Muscle of leg (tissue), 11 donors: ENCODE results near the gene RAPGEF5. TPM values are rescaled to one million over a fixed set of nuclear protein-coding genes. Genes with fewer than 3 reads are reported as not detected.
"Not testable (repeated sequence)": the region's sequence is repeated elsewhere in the genome, so short reads cannot be mapped to it uniquely, and the experiment has no call there.

Experiments
- DNase-seq: peaks from one replicate; pipeline ENCODE4 v3.0.0; 2013
- H3K27ac ChIP-seq: one replicate; pipeline ENCODE4 v1.5.1; 2013; ENCODE audit warnings: mild to moderate bottlenecking, low read length, control low read depth
- H3K27me3 ChIP-seq: one replicate; pipeline ENCODE4 v1.6.1; 2013; ENCODE audit warnings: low read length; ENCODE audit not compliant: control insufficient read depth, insufficient read depth
- H3K36me3 ChIP-seq: one replicate; pipeline ENCODE4 v1.6.1; 2013; ENCODE audit warnings: low read length; ENCODE audit not compliant: control insufficient read depth, insufficient read depth
- H3K4me1 ChIP-seq: one replicate; pipeline ENCODE4 v1.6.1; 2013; ENCODE audit warnings: low read length; ENCODE audit not compliant: control insufficient read depth, insufficient read depth
- H3K4me3 ChIP-seq: one replicate; pipeline ENCODE4 v1.5.1; 2013; ENCODE audit warnings: low read length, control low read depth
- H3K9me3 ChIP-seq: replicated peaks from 2 replicates; pipeline ENCODE4 v1.6.1; 2013; ENCODE audit warnings: low read depth, low read length; ENCODE audit not compliant: control insufficient read depth
- WGBS: methylation state at CpG from one replicate; pipeline ENCODE4 v1.1.5; 2013; ENCODE audit warnings: missing lambda C conversion rate; ENCODE audit not compliant: insufficient coverage; 5-methylcytosine and 5-hydroxymethylcytosine counted together
- polyA plus RNA-seq, 8 donors: library from polyadenylated mRNA; unstranded; fragments of 120-200 nt; gene quantifications; one replicate each; pipeline versions ENCODE4 v1.2.1 to v1.2.3, GENCODE V29; 2013; ENCODE audit warnings: inconsistent platforms in 1 of 8, low replicate concordance in 1 of 8; ENCODE audit not compliant: insufficient read length in 8 of 8, insufficient read depth in 1 of 8
- total RNA-seq: library from RNA; stranded (reverse); fragments of 120-200 nt; gene quantifications from one replicate; pipeline ENCODE4 v1.2.4, GENCODE V29; 2013

Gene RAPGEF5
- total and polyA plus RNA-seq, 9 donors: 11.2 to 21.8 (median 13.5) TPM

- Histone ChIP-seq H3K36me3 (no peaks in the 10 kb centered on the region), H3K27ac (no peak overlapping the region), H3K4me3 (no peak overlapping the region), H3K4me1 (no peaks in the 10 kb centered on the region), H3K27me3 (no peaks in the 10 kb centered on the region), H3K9me3 (no peaks in the 10 kb centered on the region)
- 87% methylated on average over 4 of the region's 7 CpGs for WGBS
- DNase-seq: no peak
Observed at GRCh38 chr7:22105550-22105949, 251.4 kb downstream of the RAPGEF5 start.

GRCh38 chr7:22094413-22095342 is 262.3 kb downstream of the RAPGEF5 start:
- Histone ChIP-seq H3K4me3 (no peak overlapping the region), H3K4me1 (peaks cover 24% of the 10 kb centered on the region), H3K27me3 (no peaks in the 10 kb centered on the region), H3K36me3 (no peaks in the 10 kb centered on the region), H3K27ac (peak overlapping the region; percentile 7), H3K9me3 (no peaks in the 10 kb centered on the region)
- no peak for DNase-seq
- 58% methylated on average over 4 of the region's 11 CpGs for WGBS

DNA sequence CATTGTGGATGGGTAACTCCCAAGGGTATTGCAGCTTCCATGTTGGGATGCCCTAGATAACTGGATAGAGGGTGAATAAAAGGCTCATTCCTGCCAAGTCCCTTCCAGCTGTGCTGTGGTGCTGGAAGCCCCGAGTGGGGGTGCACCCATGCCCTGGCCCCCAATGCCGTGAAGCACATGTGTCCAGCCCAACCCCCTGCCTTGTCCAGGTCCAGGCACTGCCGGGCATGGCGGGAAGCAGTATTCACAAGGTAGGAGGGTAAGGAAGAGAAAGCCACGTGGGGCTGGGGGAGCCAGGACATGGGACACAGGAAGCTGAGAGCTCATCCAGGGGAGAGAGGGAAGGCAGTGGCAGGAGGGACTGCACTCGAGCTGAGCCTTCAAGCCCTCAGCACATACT is 263.0 kb downstream of the RAPGEF5 start:
- Histone ChIP-seq H3K27ac (peak overlapping the region; percentile 35), H3K27me3 (no peaks in the 10 kb centered on the region)
- WGBS: 91% methylated on average over 4 of the region's 6 CpGs

GRCh38 chr7:22093001-22093400 is 264.0 kb downstream of the RAPGEF5 start:
- 13% methylated on average over 2 of the region's 2 CpGs for WGBS
- DNase-seq: peak; percentile 86
- Histone ChIP-seq H3K4me1 (peaks cover 32% of the 10 kb centered on the region), H3K27me3 (no peaks in the 10 kb centered on the region), H3K27ac (peak overlapping the region; percentile 32), H3K36me3 (no peaks in the 10 kb centered on the region), H3K4me3 (no peak overlapping the region), H3K9me3 (no peaks in the 10 kb centered on the region)

More for the DNA sequence above, 263.0 kb downstream of the RAPGEF5 start:
- DNase-seq: no peak
- no peak overlapping the region for H3K4me3 ChIP-seq
- no peaks in the 10 kb centered on the region for H3K36me3 ChIP-seq
- no peaks in the 10 kb centered on the region for H3K9me3 ChIP-seq
- H3K4me1 ChIP-seq: peaks cover 24% of the 10 kb centered on the region

GRCh38 chr7:22090958-22091525 is 265.9 kb downstream of the RAPGEF5 start:
- 79% methylated on average over 10 of the region's 11 CpGs for WGBS
- H3K4me1 ChIP-seq: peaks cover 35% of the 10 kb centered on the region
- H3K36me3 ChIP-seq, H3K27ac ChIP-seq, H3K4me3 ChIP-seq, DNase-seq, H3K27me3 ChIP-seq, H3K9me3 ChIP-seq: not testable (repeated sequence)

GRCh38 chr7:22090512-22090911 is 266.4 kb downstream of the RAPGEF5 start:
- Histone ChIP-seq H3K27ac (no peak overlapping the region), H3K36me3 (no peaks in the 10 kb centered on the region), H3K9me3 (no peaks in the 10 kb centered on the region), H3K4me1 (peaks cover 35% of the 10 kb centered on the region), H3K4me3 (no peak overlapping the region), H3K27me3 (no peaks in the 10 kb centered on the region)
- DNase-seq: no peak
- 99% methylated on average over 19 of the region's 24 CpGs for WGBS

DNA sequence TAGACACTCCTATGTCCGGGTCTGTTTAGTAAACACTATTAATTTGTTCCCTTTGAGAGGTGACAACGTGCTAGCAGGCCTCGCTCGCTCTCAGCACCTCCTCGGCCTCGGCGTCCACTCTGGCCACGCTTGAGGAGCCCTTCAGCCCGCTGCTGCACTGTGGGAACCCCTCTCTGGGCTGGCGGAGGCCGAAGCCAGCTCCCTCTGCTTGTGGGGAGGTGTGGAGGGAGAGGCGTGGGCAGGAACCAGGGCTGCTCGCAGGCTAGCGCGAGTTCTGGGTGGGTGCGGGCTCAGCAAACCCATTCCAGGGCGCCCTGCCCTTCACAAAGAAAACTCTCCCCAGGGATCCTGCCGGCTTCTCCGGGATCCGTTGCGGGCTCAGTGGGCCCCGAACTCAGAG is 266.8 kb downstream of the RAPGEF5 start:
- Histone ChIP-seq H3K9me3 (no peaks in the 10 kb centered on the region), H3K4me1 (peaks cover 35% of the 10 kb centered on the region), H3K4me3 (no peak overlapping the region), H3K27me3 (no peaks in the 10 kb centered on the region), H3K36me3 (no peaks in the 10 kb centered on the region), H3K27ac (no peak overlapping the region)
- no peak for DNase-seq
- WGBS: 100% methylated on average over 11 of the region's 22 CpGs

DNA sequence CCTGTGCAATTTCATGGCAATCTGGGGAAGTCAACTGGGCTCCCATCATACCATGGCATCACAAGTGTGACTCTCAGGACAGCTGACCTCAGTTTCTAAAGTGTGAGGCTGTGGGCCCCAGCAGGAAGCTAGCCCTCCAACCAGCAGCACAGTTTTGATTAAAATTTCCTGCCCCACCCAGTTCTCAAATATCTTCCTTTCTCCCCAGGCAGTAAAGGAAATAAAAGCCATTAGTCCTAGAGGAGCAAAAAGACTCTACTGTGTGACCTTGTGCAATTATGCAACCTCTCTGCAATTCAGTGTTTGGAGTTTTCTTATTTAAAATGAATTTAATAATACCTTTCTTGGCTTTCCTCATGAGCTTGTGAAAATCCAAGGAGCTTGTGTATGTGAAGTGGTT is 268.1 kb downstream of the RAPGEF5 start:
- Histone ChIP-seq H3K4me3 (no peak overlapping the region), H3K36me3 (no peaks in the 10 kb centered on the region), H3K4me1 (peaks cover 29% of the 10 kb centered on the region), H3K27me3 (no peaks in the 10 kb centered on the region), H3K9me3 (no peaks in the 10 kb centered on the region), H3K27ac (no peak overlapping the region)
- no peak for DNase-seq

DNA sequence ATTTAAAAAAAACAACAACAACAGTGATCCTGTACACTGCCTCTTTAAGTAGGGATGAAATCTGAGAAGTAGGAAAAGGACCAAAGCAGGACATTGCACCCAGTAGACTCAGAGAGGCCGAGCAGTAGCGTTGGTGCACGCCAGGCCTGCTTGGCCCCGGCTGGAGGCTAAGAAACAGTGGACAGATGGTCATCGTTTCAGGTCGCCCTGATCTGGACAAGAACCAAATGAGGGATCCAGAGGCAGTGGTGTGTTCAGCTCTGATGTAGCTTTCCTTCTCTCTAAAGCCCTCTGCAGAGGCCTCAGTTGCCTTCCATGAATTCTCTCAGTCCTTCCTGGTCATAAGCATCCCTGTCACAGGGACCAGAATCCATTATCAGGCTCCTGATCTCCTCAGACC is 269.1 kb downstream of the RAPGEF5 start:
- H3K36me3 ChIP-seq: no peaks in the 10 kb centered on the region
- no peak overlapping the region for H3K4me3 ChIP-seq
- no peaks in the 10 kb centered on the region for H3K9me3 ChIP-seq
- no peaks in the 10 kb centered on the region for H3K27me3 ChIP-seq
- no peak overlapping the region for H3K27ac ChIP-seq
- peaks cover 27% of the 10 kb centered on the region for H3K4me1 ChIP-seq
- 46% methylated on average over 6 of the region's 6 CpGs for WGBS
- no peak for DNase-seq

DNA sequence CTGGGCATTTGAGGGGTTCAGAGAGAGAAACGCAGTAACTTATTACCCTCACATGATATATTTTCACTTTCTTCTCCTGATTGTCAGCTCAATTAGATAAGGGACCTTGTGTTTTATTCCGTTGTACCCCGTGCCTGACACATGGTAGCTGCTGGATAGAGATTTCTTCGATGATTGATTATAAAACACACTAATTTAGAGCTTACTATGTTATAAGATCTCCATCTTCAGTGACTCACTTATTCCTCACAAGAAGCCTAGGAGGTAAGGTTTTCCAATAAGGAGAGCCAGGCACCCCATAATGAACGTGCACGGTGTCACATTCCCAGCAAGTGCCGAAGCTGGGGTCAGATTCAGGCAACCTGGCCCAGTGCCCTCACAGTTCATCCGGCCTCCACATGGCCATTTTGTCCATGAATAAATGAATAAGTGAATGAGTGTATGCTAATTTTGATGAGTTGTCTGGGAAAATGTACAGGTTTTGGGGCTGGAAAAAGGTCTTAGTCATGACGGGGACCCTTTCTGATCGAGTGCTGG is 273.2 kb downstream of the RAPGEF5 start:
- H3K27me3 ChIP-seq: no peaks in the 10 kb centered on the region
- peak overlapping the region; percentile 94 for H3K27ac ChIP-seq
- 48% methylated on average over 4 of the region's 10 CpGs for WGBS
- peaks cover 26% of the 10 kb centered on the region for H3K4me1 ChIP-seq
- DNase-seq: peak; percentile 56
- H3K9me3 ChIP-seq: no peaks in the 10 kb centered on the region
- no peaks in the 10 kb centered on the region for H3K36me3 ChIP-seq
- peak overlapping the region; percentile 73 for H3K4me3 ChIP-seq
